ENCODE results near the gene BCKDHB.

Gene BCKDHB

DNA sequence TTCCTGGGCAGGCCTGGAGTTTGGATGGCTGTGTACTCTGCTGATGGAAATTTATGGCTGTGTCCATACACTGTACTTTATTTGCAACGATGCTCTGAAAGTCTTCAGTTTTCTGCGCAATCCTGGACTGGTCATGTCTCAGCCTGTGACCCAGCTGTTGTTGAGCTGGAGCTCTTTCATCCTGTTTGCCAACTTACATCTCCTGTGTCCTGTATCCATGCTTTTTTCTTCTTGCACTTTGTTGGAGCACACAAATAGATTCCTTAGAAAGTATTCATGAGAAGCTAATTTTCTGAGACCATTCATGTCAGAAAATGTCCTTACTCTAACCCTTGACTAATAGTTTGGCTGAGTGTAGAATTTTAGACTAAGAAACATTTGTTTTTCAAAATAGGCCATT, 251.2 kb downstream of the BCKDHB start:
- H3K36me3 ChIP-seq: no peaks in the 10 kb centered on the region
- H3K27ac ChIP-seq: no peak overlapping the region
- H3K27me3 ChIP-seq: no peaks in the 10 kb centered on the region
- H3K9me3 ChIP-seq: no peaks in the 10 kb centered on the region
- no peak for DNase-seq
- H3K4me3 ChIP-seq: no peak overlapping the region
- H3K4me1 ChIP-seq: no peaks in the 10 kb centered on the region
- TF ChIP-seq, protein P1, sequence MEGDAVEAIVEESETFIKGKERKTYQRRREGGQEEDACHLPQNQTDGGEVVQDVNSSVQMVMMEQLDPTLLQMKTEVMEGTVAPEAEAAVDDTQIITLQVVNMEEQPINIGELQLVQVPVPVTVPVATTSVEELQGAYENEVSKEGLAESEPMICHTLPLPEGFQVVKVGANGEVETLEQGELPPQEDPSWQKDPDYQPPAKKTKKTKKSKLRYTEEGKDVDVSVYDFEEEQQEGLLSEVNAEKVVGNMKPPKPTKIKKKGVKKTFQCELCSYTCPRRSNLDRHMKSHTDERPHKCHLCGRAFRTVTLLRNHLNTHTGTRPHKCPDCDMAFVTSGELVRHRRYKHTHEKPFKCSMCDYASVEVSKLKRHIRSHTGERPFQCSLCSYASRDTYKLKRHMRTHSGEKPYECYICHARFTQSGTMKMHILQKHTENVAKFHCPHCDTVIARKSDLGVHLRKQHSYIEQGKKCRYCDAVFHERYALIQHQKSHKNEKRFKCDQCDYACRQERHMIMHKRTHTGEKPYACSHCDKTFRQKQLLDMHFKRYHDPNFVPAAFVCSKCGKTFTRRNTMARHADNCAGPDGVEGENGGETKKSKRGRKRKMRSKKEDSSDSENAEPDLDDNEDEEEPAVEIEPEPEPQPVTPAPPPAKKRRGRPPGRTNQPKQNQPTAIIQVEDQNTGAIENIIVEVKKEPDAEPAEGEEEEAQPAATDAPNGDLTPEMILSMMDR (IDR thresholded peaks at IDR 0.05): no peak
- intact Hi-C loops (cut with DNase I; ENCODE audit: low total_unique reads): no loop called here

DNA sequence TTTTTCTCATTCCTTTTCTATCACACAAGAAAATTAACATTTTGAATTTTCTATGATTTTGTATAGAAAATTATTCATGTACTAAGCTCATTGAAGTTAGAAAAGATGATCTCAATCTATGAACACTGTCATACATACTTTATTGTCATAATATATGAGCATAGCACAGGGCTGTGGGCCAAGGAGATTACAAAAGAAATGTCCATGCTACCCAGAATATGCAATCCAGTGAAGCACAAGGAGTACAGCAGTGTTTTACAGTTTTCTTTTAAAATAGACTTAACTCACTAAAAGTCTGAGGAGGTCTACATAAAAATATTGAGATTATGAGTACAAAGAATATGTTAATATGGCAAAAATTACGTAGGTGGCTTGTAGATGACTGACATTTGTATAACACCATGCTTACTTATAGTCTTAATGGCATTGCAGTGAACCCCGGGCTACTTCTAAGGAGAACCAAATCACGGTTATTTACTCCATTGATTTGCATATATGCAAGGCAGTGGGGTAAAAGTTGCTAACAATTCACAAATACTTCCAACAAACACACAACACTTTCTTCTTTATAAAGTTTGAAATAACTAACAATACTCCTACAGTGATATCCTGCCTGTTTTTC, 257.1 kb downstream of the BCKDHB start:
- Histone ChIP-seq H3K4me3 (no peak overlapping the region), H3K9me3 (no peaks in the 10 kb centered on the region), H3K27me3 (no peaks in the 10 kb centered on the region), H3K36me3 (no peaks in the 10 kb centered on the region), H3K27ac (no peak overlapping the region), H3K4me1 (no peaks in the 10 kb centered on the region)
- no peak for DNase-seq
- TF ChIP-seq, protein P1 (IDR thresholded peaks at IDR 0.05): no peak
- intact Hi-C loops (cut with DNase I; ENCODE audit: low total_unique reads): no loop called here

DNA sequence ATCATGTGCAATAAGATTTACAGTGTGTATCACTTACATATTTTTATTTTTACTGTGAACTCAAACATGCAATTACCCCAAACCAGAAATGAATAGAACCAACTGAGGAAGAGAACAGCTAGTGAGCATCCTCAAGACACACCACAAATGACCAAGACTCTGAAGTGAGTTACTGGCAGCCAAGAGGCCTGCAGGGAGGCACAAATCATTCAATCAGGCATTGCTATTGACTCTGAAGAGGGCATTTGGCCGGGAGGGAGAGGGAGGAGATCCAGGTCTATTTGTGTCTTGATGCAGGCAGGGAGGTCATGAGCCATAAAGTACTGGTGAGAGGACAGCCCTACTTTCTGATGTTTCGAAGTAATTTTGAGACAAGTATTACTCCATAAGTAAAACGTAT, 257.7 kb downstream of the BCKDHB start:
- TF ChIP-seq, protein P1 (IDR thresholded peaks at IDR 0.05): no peak
- H3K4me1 ChIP-seq: no peaks in the 10 kb centered on the region
- H3K36me3 ChIP-seq: no peaks in the 10 kb centered on the region
- no peaks in the 10 kb centered on the region for H3K9me3 ChIP-seq
- intact Hi-C loops (cut with DNase I; ENCODE audit: low total_unique reads): no loop called here
- H3K4me3 ChIP-seq: no peak overlapping the region
- no peaks in the 10 kb centered on the region for H3K27me3 ChIP-seq
- no peak for DNase-seq
- H3K27ac ChIP-seq: no peak overlapping the region

DNA sequence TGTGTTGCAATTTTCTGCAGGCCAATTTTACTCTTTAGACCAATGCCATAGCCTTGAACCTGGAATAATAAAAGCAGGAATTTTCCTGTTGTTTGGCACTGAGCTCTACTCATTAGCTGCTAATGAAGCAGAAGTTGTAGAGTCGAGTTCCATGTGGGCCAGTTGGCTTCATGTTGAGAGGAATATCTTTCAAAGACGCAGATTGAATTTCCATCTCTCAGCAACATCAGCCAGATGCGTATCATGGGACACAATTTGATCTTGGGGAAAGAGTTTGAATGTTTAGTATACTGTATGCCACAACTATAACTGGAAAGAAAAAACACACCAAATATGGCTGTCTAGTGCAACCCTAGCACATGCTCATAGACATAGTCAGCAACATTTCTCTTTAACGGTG, 259.6 kb downstream of the BCKDHB start:
- intact Hi-C loops (cut with DNase I; ENCODE audit: low total_unique reads): no loop called here
- H3K4me3 ChIP-seq: no peak overlapping the region
- TF ChIP-seq, protein P1 (IDR thresholded peaks at IDR 0.05): no peak
- no peak for DNase-seq
- no peaks in the 10 kb centered on the region for H3K27me3 ChIP-seq
- no peaks in the 10 kb centered on the region for H3K36me3 ChIP-seq
- no peaks in the 10 kb centered on the region for H3K4me1 ChIP-seq
- no peaks in the 10 kb centered on the region for H3K9me3 ChIP-seq
- H3K27ac ChIP-seq: no peak overlapping the region

DNA sequence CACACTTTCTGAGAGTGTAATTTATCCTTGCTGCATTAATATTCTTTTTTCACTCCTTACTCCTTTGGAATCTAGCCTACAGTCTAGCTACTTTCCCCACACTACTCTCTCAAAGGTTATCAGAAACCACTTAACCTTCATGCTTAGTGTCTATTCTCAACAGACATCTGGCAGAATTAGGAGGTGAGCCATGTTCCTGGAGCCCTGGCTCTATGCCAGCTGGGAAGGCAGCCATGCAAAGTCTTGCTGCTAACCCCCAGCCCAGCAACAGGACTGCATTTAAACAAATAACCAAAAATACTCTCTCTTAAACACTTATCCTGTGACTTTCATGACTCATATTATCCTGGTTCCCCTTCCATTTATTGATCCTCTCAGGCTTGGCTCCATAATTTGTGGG, 260.2 kb downstream of the BCKDHB start:
- H3K27me3 ChIP-seq: no peaks in the 10 kb centered on the region
- H3K36me3 ChIP-seq: no peaks in the 10 kb centered on the region
- no peak overlapping the region for H3K4me3 ChIP-seq
- TF ChIP-seq, protein P1 (IDR thresholded peaks at IDR 0.05): no peak
- no peak for DNase-seq
- H3K9me3 ChIP-seq: no peaks in the 10 kb centered on the region
- no peaks in the 10 kb centered on the region for H3K4me1 ChIP-seq
- intact Hi-C loops (cut with DNase I; ENCODE audit: low total_unique reads): no loop called here
- no peak overlapping the region for H3K27ac ChIP-seq

DNA sequence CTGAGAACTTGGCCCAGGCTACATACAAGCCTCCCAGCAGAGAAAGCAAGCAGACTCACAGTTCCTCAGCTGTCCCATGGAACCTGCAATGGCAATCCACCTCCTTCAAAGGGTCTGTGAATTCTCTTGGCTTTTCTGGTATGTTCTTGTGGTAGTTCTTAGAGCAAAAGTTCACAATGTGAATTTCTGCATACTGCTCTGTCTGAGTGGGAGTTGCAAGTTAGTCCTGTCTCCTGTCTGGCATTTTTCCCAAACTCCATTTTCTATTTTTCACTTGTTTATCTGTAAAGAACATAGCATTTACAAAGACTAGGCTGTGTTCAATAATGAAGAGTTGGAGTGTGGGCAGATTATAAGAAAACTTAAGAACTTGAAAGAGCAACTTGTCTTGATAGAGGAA, 269.9 kb downstream of the BCKDHB start:
- H3K9me3 ChIP-seq: peaks cover 0 to 6% (median 0%) of the 10 kb centered on the region in 3 donors
- no peak overlapping the region for H3K27ac ChIP-seq
- no peaks in the 10 kb centered on the region for H3K4me1 ChIP-seq
- no peaks in the 10 kb centered on the region for H3K36me3 ChIP-seq
- DNase-seq: no peak
- TF ChIP-seq, protein P1 (IDR thresholded peaks at IDR 0.05): no peak
- H3K27me3 ChIP-seq: no peaks in the 10 kb centered on the region
- intact Hi-C loops (cut with DNase I; ENCODE audit: low total_unique reads): no loop called here
- H3K4me3 ChIP-seq: no peak overlapping the region

All from tibial artery (tissue), 4 donors.